Stimulated activated CD4-positive, alpha-beta T cell treated with anti-CD3 and anti-CD28 coated beads, TNF-alpha, amount 100 ng/mL, for 24 hours (primary cell): ENCODE measurements around the gene FOXJ3.
A peak's percentile ranks its signal among the peaks of the same experiment; 100 is the strongest.

Source experiments
- DNase-seq, 3 experiments: peaks; one replicate each; pipeline ENCODE4 v3.0.0-alpha.2; 2020; ENCODE audit warnings: low read depth in 3 of 3

Gene FOXJ3

DNA sequence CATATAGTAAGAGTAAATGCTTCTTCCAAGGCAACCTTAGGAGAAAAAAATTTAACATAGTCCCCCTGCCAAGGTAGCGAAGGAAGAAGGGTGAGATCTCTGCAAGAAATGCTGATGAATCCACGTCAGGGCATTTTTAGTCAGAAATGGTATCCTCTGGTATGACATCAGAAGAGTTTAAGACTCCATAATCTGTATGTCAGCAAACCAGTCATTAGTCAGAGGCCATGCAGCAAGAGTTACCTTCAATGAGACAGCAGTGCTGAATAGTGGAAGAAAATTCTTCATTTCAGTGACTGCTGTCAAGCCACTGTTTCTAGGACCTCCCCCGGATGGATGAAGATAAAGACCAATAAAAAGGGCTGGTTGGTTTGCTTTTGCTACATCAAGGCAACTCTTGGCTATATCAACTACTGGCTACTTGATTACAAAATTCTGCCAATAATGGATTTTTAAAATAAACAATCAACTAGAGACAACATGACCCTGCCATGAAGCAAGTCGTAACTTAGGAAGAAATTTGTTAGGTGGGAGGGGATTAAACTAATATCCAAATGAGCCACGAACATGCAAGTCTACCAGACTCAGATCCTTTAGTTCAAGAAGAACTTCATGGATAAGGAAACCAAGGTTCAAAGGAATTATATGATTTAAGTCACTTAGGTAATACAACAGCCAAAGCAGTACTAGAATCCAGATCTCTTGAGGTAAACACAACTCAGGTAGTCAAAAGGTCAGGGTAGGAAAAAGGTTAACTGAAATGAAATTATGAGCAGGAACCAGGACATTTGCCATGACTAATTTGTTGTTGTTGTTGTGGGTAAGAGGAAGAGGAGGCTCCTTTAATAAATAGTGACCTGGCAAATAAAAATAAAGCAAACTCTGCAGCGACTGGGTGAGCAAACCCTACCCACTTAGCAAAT lies 144.8 kb downstream of the FOXJ3 start:
- no peak for DNase-seq

DNA sequence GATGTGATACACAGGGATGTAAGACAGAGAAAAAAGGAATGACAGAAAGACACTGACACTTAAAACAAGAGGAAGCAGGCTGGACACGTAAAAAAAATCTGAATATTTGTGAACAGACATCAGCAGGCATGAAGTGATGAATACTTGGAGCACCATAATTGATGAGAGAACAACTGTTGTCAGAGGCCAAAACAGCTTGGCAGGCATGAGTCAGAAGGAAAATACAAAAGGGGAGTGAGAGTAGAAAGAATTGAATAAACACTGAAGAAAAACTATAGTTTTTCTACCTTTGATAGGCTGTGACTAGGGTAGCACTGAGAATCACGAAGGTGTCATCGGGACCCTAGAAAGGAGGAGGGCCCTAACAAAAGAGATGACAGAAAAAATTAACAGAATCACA lies 148.9 kb downstream of the FOXJ3 start:
- no peak for DNase-seq

DNA sequence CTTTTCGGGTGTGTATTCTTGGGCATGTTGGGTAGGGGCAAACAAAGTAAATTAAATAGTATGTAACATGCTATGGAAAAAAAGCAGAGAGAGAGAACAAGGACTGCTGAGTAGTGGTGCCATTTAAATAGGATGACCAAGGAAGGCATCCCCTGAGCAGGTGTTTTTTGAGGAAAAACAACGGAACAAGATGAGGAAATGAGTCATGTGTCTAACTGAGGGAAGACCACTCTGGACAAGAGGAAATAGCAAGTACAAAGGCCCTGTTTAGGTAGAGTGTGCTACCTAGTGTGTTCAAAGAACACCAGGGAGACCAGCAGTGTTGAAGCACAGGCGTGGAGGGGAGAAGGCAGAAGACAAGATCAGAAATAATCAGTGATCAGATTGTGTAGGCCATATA lies 150.4 kb downstream of the FOXJ3 start:
- no peak for DNase-seq

DNA sequence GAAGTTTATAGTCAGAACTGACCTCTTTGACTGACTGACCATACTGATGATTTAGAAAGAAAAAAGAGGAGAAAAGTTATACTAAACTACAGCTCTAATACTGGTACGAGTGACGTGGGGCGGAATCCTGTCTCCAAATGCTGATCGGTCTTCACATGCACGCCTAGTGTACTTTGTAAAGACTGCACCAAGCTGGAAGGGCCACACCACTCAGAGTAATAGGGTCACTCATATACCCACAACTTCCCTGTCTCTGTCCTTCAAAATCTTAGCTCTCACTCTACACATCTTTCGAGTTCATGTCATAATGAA lies 151.1 kb downstream of the FOXJ3 start:
- no peak for DNase-seq

DNA sequence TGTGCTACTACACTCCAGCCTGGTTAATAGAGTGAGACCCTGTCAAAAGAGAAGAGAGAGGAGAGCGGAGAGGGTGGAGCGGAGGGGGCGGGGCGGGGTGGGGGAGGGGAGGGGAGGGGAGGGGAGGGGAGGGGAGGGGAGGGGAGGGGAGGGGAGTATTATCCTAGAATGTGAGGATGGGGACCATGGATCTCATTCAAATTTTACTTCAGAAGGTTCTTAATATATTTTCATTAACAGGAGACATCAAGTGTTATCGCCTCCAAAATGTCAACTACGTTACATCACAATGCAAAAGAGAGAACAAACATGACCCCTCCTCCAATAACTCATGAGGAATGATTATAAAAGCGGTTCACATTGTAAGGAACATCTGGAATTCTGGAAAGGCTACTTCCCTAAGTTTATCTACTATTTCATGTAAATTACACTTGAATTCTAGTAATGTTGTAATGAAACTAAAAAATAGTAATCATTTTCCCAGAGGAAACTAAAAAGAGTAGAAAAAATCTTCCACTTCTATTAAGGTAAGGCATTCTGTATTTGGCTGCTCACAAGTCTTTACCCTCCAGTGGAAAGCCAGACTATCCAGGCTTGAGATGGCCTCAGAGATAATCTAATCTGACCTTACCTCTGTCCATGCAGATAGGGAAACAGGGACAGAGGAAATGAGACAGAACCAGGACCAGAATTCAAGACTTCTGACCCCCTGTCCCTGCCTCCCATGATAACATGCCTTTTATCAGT lies 151.7 kb downstream of the FOXJ3 start:
- no peak for DNase-seq

DNA sequence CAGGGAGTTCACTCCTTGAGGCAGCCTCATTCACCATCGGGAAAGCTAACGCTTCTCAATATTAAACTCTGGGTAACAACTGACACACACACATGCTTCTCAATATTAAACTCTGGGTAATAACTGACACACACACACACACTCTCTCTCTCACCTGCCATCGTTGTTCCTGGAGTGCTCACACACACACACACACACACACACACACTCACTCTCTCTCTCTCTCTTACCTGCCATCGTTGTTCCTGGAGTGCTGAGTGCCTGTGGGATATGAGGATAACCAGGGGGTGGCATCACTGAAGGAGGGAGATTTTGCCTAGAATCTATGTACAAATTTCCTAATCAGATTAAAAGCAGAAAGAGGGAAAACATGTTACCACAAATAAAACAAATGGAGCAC lies 153.3 kb downstream of the FOXJ3 start:
- DNase-seq: no peak

DNA sequence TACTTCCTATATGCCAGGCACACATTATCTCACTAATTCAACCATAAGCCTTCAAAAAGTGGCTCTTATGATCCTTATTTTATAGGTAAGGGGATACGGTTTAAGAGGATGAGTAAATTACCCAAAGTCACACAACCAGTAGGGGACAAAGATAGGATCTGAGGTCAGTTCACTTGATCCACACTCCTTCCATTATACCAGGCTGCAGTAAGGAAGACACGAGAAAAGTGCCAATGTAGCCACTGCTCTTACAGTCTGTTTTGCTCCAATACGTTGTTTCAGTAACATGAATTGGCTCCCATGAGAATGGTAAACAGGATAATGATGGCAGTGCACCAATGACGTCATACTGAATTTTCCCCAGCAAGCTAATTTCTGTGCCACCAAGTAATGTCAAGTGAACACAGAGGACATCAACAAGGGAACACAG lies 155.1 kb downstream of the FOXJ3 start:
- DNase-seq: no peak

DNA sequence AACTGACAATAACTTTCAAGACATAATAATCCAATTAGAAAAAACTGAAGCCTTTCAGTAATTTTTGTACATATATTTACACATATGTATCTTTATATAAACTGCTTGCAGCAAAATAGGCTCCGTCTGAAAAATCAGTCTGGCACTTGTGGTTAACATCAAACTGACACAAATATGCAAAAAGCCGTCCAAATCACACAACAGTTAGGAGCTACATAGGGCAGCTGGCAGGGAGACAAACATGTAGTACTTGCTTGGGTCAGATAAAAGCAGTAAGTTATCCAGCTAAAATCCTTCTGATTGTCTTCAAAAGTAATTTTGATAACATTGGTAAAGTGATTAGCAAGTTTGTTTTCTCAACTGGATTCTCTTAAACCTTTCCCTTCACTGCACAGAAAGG lies 155.8 kb downstream of the FOXJ3 start:
- DNase-seq: no peak

DNA sequence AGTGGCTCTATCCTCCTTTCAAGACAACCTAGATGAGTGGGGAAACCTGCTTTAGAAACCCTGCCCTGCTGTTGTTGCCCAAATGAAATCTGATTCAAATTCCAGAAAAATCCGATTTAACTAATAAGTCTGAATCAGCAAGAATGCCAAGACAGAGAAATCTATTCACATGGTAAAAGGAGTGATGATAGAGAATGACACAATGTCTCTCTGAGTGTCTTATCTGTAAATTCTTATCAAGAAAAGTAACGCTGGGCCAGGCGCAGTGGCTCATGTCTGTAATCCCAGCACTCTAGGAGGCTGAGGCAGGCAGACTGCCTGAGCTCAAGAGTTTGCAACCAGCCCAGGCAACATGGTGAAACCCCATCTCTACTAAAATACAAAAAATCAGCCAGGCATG lies 156.8 kb downstream of the FOXJ3 start:
- no peak for DNase-seq

DNA sequence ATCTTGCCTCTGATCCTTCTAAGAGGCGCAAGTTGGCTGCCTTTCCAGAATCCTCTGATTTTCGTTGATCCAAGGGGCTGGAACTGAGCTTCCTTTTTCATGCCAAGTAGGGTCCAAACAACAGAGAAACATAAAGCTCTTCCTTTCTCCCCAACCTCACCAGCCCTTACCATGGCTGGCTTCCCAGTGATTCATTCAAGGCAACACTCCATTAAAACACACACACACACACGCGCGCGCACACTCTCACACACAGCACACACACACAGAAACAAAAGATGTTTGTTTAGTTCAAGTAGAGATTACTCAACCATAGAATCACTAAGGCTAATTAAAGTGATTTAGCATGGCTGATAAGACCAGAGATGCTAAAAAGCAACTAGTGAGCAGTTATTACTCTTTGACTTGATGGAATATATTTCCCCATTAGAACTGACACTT lies 157.5 kb downstream of the FOXJ3 start:
- no peak for DNase-seq

DNA sequence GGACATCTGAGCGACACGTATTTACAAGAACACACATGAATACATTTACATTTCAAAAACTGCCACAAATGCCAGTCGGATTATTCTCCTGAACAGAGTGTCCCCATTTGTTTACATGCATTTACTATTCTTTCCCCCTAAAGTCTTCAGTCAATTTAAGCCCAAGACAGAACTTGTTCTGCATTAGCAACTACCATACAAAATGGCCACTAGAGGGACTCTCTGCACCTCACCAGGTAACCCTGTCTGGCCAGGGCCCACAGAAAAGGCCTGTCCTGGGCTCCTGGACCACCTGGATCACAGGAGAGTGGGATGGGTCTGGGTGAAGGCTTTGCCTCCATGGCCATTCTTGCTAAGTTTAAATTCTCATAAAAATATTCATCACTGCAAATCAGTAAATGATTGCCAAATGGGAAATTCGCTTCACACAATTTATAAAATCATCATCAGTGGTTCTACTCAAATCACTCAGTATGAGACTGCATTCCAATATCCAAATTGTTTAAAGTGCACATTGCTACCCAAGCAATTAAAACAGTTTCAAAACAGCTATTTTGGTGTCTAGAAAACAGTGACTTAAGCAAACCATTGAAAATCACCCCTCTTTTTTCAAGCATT lies 158.0 kb downstream of the FOXJ3 start:
- no peak for DNase-seq

DNA sequence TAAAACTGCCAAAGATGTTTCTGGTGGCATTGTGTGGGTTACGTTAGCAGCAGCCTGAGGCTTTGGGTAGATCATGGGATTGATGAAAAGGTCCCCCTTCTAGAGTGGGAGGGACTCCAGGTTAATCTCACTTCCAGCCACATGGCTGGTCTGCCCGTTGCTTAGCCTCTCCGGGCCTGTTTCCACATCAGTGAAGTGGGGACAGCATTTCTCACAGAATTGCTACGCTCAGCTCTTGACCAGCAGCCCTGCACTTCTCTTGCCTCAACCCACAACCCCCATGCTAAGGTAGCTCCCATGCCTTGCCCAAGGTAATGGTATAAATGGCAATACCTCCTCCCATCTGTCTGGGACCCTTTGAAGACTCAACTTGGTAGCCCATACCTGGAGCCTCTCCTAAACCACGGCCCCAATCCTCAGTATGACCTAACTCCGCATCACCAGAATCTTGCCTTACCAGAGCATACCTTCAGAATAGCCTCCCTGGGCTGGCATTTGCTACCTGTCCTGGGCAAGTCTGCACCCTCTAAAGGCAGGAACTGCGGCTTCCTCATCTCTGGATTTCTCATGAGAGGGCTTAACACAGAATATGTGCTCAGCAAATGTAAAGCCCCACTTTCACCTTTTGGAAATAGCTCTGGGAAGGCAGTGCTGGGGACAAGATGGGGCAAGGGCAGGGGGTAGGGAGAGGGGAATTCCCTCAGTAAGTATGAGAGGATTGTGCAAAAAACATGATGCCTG lies 159.6 kb downstream of the FOXJ3 start:
- DNase-seq: no peak

DNA sequence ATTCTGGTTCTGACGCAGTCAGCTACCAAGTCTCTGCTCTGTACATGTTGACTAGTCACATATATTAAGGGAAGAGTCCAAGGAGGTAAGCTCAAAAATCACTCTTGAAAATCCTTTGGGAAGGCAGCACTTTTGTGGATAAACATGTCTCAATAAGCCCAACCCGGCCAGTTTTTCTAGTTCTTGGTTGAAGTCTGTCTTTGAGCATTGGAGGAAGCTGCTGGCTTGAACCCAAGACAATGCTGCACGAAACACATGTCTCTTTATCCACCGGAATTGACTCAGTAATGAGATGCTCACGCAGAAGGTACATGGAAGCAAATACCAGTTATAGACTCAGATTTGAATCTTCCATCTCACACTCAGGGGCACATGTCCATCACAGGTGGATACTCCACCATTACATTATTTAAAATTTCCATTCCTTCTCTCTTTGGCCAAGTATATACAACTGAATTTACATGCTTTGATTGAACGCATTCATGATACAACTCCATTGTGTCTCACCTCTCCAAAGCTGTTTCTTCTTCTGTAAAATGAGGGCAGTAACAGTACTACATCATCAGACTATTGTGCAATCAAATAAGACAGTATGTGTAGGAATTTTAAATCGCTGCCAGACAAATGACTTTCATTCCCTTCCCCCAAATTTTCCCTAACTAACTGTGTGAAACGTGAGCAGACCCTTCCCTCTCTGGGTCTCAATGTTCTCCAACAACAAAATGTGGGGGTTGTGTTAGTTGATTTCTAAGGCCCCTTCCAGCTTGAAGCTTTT lies 160.9 kb downstream of the FOXJ3 start:
- no peak for DNase-seq

DNA sequence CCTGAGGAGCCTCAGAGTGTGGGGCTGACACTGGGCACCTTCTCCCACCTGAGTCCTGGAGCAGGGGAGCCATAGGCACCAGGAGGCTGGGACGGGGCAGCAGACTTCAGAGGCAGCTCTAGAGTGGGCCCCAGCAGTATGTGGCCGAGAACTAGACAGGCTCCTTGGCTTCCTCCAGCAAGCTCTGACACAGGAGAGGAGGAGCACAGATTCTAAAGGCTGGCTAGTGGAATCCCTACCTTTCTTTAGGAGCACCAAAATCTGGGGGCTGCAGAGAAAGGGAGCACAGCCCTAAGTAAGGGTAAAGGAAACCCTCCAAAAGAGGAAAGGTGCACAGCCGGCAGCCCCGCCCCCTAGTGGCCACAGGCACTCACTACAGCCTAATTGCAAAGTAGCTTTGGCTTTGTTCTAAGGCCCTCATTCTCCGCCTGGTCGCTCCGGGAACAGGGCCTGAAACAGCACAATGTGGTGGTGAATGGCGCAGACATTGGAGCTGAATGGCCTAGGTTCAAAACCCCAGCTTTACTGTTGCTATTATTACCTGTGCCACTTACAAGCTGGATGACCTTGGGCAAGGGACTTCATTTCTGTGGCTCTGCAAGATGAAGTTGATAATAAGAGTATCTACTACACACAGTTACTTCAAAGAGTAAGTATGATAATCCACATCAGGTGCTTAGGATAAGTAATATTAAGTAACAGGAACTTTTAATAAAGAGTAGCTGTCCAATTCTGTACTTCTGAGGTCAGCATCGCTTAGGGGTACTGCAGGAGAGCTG lies 161.7 kb downstream of the FOXJ3 start:
- DNase-seq: peak; percentile 39 to 63 (median 51)

DNA sequence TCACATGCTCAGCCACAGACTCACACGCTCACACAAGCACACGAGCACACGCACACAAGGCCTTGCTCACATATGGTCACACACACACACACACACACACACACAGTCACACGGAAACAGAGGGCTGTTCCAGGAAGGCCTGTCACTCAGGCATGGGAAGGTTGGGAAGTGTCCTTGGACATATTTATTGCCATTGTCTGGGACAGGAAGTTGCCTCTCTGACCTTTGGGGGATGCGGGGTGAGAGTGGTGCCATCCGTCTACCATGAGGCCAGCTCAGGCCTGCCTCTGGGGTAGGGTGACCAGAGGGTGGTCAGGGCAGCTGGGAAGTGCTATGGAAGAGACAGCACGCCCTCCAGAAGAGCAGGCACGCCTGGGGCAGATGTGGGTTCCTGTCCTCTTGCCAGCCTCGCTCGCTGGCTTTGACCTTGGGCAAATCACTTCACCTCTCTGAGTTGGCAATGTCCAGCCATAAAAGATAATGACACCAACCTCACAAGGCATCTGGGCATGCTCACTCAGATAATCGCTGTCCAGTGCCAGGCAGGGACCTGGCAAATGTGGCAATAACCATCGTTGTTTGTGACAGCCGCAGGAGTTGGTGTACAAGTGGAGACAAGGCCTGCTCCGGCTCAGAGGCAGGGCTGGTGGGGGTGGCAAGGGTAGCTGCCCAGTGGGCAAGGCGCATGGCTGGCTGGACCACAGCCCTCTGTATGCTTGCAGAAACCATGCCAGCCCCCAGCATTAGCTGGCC lies 162.5 kb downstream of the FOXJ3 start:
- DNase-seq: no peak

DNA sequence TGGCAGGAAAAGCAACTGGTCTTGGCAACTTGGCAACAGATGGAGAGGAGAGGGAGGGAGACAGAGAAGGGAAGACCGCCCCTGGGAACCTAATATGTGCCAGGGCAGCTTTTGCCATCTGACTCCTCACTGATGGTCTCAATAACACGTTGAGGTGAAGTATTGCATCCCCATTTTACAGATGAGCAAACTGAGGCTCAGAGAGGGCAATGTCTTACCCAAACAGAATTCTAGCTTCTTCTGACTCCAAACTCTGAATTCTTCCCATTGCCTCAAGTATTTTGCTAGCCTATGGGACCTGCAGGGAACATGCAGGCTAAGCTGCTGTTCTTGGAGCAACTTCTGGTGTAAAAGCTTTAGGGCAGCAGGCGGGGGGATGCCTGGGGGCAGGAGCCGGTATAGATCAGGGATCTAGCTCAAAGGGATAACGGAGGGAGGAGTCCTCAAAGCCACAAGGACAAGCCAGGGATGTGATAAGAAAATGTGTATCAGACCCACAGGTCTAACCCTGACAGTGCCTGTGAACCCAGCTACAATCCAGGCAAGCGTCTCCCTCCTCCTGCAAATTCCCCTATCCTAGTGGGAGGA lies 163.3 kb downstream of the FOXJ3 start:
- DNase-seq: no peak

DNA sequence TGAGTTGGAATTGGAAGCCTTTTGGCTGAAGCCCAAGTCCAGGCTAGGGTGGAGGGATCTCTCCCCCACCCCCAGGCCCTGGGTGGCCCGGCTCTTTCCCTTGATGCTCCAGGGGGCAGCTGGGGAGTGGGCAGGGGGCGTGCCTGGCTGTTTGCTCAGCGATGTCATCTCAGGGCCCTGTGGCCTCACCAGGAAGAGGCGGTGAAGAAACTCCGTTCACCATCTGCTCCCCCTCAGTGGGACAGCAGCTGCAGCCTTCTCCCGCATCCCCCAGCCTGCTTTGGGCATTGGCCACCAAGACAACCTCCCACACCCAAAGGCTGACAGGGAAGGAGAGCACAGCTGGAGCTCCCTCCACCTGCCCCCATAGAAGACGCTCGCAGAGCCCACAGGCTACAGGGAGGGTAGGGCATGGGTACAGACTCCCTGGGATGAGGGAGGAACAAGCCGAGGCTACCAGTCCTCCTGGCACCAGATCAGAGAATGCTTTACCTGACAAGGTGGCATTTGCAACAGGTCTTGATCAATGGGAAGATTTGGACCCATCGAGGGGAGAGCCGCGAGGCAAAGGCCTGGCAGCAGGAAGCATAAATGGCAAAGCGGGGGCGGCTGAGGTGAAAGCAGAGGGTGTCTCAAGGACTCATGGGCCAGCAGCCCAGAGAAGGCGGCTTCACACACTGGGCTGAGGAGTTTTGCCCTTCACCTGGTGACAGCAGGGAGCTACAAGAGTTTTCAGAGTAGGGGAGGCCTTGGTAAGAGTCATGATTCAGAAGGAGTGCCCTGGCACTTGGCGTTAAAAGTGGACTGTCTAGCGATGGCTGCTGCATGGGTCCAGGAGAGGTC lies 164.0 kb downstream of the FOXJ3 start:
- DNase-seq: no peak

DNA sequence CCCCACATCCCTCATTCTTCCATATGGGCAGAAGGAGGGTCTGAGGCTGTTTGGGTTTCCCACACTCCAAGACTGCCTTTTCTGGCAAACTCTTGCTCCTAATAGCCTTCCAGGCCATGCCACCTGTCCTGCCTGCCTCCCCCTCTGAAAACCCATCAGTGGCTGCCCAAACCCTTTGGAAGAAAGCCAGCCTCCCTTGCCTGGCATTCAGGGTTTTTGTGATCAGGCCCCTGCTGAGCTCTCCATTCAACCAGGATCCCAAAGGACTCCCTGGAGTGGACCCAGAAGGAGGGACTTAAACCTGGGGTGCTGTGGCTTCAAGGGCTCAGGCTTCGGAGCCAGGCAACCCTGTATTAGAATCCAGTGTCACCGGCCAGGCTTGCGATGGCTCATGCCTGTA lies 166.3 kb downstream of the FOXJ3 start:
- DNase-seq: no peak

DNA sequence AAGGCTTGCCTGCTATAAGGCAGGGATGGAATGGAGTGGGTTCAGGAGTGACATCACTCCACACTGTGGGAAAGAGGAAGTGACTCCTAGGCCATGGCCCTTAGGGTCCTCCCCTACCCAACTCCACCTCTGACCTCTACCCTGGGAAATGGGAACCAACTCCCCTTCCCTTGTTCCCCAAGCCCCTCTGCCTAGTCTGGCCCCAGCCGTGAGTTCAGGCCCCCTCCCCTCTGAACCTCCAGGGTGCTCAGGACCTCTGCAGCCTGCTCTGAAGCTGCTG lies 166.7 kb downstream of the FOXJ3 start:
- DNase-seq: no peak
